Activated CD4-positive, alpha-beta T cell treated with anti-CD3 and anti-CD28 coated beads, Interleukin-2, Interleukin-4, amounts not matched to agents 100 ng/mL and 50 ng/mL, durations not matched to agents 16 hours and 8 hours (primary cell): ENCODE data around the gene NKAIN4.

ENCODE experiments used
- DNase-seq: peaks from one replicate; pipeline ENCODE4 v3.0.0-alpha.2; 2020; ENCODE audit warnings: low spot score

NKAIN4 gene

DNA sequence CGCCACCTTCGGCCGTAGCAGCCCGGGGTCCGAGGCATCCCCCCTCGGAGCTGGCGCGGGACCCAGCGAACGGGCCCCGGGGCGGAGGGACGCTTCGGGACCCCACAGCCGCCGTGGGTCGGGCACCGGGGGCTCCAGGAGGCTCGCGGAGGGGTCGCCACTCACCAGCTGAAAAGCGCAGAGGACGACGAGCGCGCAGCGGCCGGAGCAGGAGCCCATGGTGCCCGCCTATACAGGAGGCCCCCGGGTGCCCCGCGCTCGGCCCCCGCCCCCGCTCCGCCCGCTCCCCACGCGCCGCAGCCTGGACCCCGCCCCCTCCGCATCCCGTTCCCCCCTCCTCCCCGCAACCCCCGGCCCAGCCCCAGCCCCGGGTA lies at the start of gene NKAIN4:
TSS of gene NKAIN4 (minus strand) at position 232 of the 374 bp plus-strand sequence. CDS start at position 219, 13 bp downstream.
- no peak for DNase-seq

GRCh38 chr20:63303095-63303666 lies 48.9 kb upstream of the NKAIN4 start:
- DNase-seq, result no peak

GRCh38 chr20:63301671-63302070 lies 47.4 kb upstream of the NKAIN4 start:
- no peak for DNase-seq

DNA sequence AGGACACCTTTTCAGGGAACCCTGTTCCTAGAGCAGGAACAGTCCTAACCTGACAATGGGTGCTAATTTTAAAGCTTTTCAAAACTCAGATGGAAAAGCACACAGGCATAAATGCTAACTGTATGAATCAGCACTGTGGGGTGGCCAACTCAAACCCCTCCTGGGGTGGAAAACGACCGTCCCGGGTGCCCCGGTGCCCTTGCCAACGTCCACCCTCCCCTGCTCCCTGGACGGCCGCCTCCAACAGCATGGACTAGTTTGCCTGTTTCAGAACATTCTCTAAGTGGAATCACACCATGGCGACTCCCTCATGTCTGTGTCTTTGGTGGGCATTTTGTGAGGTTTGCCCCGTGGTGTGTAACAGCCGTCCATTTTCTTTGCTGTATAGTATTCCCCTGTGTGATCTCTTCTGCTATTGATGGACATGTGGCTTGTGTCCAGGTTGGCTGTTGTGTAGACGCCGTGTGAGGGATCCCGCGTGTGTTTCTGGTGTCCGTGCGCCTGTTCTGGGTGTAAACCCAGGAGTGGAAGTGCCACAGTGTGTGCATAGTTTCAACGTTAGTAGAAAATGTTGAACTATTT lies 44.6 kb upstream of the NKAIN4 start:
- no peak for DNase-seq

GRCh38 chr20:63297796-63298572 lies 43.7 kb upstream of the NKAIN4 start:
- DNase-seq, result no peak

- DNase-seq, result no peak
Observed at GRCh38 chr20:63297371-63297781, 43.1 kb upstream of the NKAIN4 start.

DNA sequence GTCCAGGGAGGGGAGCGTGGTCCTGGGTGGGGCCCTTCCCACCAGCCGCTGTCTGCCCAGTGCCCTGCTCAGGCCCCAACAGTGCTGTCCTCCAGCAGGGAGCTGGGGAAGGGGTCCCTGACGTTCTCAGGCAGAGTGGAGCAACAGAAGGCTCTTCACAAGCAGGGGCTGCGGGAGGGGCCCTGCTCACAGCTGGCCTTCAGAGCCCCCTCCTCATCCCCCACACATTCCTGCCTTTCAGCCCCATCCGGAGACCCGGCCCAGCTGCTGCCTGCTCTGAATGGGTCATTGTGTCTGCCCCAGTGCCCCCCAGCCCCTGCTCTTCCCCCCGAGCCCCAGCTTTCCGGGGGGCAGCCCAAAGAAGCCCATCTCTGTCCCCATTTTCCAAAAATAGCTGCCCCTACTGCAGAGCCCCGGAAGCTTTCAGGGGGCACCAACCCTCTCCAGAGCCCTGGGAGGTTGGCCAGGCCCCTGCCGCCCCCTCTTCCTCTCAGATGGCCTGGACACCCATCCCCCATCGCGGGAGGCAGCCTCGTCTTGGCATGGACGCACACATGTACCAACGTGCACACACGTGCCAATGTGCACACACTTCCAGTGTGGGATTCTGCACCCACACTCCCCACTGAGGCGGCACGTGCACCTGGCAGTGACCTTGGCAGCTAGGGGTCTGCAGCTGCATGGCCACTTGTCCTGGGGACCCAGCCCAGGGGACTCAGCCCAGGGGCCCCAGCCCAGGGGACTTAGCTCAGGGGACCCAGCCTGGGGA lies 42.5 kb upstream of the NKAIN4 start:
- no peak for DNase-seq

GRCh38 chr20:63295846-63296245 lies 41.6 kb upstream of the NKAIN4 start:
- DNase-seq, result no peak

- no peak for DNase-seq
Observed at GRCh38 chr20:63295422-63295821, 41.2 kb upstream of the NKAIN4 start.

DNA sequence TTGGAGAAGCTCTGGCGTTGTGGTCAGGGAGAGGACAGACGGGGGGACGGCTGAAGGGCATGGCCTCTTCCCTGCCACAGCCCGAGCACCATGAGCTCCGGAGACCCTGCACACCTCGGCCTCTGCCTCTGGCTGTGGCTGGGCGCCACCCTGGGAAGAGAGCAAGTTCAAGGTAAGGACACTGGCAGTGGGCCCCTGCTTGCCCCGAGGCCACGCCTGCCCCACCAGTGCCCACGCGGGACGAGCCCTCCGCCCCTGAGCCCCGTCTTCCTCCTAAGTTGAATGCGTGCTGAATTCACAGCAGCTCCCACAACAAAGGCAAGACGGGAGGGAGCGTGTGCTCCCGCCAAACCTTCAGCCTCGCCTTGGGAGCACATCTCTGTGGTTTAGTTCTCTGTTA lies 40.8 kb upstream of the NKAIN4 start:
- no peak for DNase-seq

DNA sequence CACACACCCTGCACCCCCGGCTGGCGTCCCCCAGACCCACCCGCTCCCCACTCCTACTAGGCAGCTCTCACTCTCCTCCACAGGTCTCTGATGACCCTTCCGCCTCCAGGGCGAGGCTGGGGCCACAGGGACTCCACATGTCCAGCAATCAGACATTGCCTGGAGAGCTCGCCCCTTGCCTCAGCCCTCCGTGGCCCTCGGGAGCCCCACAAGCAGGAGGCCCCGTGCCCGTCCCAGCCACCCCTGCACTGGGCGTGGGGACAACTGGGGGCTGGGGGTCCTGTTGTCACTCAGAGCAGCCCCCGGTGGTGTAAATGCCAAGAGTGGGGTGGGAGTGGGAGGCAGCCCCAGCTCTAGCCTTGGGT lies 40.3 kb upstream of the NKAIN4 start:
- DNase-seq, result no peak

- no peak for DNase-seq
Observed at GRCh38 chr20:63293871-63294535, 39.7 kb upstream of the NKAIN4 start.

DNA sequence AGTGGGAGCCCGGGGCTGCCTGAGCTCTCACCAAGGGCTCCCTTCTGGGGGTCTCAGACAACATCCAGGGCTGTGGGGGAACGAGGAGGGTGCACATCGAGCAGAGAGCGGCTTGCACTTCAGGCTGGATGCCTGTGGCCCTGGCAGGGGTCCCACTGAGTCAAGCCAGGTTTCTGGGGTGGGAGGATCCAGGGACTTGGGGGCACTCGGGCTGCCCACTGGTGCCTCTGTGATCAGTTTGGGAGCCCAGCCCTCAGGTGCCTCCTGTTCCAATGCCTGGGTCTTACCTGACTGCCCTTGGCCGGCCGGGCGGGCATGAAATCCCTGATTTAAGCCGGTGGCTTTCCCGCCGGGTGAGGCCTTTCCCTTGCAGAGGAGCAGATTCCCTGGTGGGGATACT lies 39.2 kb upstream of the NKAIN4 start:
- DNase-seq, result no peak

DNA sequence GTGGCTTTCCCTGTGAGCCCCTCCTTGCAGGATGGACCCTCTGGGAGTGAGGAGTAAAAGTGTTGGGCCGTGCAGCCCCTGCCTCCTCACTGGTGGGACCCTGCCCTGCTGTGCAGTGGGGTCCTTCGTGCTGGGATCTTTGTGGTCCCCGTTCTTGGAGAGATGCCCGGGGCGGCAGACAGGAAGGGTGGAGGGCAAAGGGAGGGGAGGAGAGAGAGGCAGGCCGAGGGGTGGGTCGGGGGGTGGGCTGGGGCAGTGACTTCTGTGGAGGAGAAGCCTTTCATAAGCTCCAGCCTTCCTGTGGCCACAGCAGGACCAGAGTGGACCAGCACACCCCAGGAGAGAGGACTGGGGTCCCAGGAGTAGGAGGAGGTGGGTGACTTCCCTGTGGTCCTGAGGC lies 38.6 kb upstream of the NKAIN4 start, which contains the start of gene COL20A1:
TSS of gene COL20A1 (plus strand) at position 283 of the 400 bp plus-strand sequence. CDS start 1,922 bp downstream, outside the sequence.
- DNase-seq, result no peak

GRCh38 chr20:63292292-63292701 lies 38.0 kb upstream of the NKAIN4 start:
- DNase-seq, result no peak

DNA sequence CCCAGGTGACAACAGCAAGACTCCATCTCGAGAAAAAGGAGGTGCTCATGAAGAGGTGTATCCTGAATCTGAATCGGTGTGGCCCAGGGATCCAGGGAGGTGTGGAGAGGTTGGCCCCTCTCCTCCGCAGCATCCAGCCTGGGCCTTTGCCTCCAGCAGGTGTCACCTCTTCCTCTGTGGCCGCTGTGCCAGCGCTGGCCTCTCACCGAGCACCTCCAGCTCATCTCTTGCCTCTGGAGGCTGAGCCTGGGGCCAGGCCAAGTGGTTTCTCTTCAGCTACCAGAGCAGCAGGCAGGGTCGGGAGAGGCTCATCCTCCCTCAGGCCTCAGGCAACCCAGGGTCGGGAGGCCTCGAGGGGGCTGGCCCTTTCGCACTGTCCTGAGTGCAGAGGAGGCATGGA lies 37.5 kb upstream of the NKAIN4 start:
- no peak for DNase-seq

DNA sequence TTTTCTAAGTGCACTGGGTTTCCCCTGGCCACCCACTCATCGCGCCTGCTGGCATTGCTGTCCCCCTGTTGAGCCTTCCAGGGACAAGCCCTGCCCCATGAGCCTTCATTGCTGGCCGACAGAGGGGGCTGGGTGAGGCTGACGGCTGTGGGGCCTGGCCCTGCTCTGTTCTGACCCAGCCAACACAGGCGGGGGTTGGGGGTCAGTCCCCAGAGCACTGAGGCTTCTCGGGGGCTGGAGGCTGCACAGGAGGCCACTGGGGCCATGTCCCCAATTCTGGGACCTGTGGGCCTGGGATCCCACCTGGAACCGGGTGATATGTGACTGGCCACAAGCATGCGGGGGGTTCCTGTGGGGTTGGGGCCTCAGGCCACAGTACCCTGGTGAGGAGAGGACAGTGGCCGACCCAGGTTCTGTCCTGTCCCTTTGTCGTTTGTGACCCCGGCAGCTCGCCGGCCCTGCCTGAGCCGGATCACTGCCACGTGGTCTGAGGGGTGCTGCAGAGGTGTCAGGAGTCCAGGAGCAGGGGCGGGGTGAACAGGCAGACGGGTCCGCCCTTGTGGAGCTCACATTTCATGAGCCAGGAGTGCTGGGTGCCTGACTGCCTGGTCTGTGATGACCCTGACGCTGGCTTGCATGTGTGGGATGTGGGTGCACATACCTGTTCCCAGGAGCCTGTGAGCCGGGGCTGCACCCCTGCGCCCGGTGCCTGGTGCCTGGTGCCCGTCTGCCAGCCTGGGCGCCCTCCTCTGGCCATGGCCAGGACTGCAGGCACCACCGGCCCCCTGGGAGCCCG lies 36.6 kb upstream of the NKAIN4 start:
- DNase-seq, result peak; percentile 60

DNA sequence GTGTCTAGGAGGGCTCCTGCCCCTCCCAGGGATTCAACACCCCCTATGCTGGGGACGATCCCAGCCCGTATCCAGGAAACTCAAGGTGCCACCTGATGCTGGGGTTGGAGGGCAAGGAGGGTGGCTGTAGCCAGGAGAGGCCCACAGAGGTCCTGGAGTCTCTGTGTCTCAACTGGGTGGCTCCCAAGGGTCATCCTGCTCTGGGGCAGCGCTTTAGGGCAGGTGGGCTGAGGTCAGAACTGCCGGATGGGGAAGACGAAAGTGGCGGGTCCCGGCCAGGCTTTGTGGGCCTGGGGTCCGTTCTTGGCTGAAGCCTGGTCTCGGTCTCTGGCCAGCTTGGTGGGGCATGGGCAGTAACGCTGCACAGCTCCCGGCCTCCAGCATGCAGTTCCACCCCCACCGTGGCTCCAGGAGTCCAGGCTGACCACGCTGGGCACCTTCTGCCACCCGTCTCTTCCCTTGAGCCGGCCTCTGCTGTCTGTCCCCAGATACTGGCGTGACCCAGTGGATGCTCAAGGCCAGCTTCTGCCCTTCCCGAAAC lies 35.9 kb upstream of the NKAIN4 start:
- DNase-seq, result no peak

GRCh38 chr20:63289311-63290135 lies 35.3 kb upstream of the NKAIN4 start:
- no peak for DNase-seq
